ENCODE data around the gene PRSS48.
"Not testable (repeated sequence)": the region's sequence is repeated elsewhere in the genome, so short reads cannot be mapped to it uniquely, and the experiment has no call there.

The PRSS48 gene, protein sequence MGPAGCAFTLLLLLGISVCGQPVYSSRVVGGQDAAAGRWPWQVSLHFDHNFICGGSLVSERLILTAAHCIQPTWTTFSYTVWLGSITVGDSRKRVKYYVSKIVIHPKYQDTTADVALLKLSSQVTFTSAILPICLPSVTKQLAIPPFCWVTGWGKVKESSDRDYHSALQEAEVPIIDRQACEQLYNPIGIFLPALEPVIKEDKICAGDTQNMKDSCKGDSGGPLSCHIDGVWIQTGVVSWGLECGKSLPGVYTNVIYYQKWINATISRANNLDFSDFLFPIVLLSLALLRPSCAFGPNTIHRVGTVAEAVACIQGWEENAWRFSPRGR

DNA sequence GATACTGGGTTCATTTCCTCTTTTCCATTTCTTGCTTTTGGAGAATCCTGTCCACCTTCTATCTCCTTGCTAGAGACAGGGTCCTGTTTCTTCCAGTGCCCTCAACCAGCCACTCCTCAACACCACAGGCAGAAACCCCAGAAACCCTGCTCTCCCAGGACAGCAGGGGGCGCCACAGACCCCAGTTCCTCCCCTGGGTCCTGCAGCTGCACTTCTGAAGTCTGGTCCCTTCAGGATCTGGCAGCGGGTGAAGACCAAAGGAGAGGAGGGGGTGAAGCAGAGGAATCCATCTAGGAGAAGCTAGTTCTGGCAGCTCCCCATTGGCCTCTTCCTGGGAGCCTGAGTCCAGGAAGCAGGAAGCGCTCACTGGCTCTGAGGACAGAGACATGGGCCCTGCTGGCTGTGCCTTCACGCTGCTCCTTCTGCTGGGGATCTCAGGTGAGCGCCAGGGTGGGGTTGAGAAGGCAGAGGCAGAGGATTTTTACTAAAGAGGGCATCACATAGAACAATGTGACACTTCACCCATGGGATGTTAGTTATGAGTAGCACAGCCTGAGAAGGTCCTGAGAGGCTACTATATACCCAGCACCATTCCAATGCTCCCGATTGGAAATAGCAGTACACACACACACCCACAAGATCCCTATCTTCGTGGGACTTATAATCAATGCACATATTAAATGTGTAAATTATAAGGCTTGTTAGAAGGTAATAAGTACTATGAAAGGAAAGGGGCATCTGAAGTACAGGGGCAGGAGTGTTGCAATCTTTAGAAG lies at the start of gene PRSS48:
PRSS48 (plus strand) TSS at position 375 of the 776 bp plus-strand sequence; CDS start at position 387, 12 bp downstream.
- DNase-seq = peak in 1 of 2 experiments; percentile 3

DNA sequence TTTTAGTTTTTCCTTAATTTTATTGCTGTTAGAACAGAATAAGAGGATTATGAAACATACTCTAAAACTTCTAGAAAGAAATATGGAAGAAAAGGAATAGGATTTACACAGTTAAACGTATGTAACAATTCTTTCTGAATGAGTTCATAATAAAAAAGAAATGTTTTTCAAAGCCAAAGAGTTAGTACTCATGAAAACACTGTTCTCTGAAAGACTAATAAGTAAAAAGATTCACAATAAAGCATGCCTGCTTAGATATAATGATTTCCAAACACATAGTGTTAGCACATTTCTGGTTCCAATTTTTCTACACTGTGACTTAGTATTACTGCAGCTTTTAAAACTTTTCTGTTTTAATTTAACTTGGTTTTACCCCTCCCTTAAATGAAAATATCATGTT lies 49.8 kb upstream of the PRSS48 start:
- DNase-seq = no peak

DNA sequence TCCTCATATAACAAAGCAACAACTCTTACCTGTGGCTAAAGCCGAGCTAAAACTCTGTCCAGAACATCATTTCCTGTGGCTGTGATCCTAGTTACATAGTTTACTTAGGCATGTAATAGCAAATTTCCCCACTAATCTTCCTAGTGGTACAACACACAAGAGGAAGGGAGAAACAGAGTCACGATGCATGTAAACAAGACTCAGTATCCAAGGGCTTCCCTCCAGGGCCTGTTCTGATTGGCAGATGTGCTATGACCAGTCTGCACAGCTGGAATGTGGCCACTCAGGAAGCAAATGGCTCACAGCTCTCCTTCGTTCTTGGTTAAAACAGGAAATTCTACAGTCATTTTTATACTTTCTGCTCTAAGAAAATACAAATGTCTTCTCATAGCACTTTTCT lies 49.2 kb upstream of the PRSS48 start:
- DNase-seq = no peak

DNA sequence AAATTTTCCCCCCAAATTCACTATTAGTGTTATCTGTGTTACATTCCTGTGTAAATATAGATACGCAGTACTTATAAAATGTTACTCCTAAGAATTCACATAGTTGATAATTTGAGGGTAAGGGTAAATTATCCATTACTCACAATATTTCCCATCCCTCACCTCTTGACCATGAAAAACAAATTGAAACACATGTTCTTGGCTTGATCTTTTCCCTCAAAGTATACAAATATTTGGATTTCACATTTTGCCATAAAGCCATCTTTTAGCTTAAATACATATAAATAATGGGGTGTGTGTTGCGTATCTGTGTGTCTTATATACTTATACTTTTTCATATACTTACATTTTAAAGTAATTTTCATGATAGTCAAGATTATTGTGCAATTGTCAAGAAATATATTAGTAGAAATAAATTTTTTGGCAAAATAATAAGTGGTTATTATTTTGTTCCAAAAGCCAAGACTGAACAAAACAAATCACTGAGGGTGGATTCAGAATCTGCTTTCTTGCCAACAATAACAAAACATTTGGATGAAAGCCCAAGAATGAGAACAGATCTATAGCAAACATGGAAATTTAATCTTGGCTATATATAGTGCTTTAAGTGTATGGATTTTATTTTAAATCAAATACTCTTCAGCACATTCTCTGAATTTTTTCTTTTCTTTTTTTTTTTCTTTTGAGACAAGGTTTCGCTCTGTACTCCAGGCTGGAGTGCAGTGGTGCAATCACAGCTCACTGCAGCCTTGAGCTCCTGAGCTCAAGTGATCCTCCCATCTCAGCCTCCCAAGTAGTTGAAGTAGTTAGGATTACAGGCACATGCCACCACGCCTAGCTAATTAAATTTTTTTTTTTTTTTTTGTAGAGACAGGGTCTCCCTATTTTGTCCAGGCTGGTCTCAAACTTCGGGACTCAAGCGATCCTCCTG lies 48.5 kb upstream of the PRSS48 start:
- peak in 1 of 2 experiments; percentile 37 for DNase-seq

DNA sequence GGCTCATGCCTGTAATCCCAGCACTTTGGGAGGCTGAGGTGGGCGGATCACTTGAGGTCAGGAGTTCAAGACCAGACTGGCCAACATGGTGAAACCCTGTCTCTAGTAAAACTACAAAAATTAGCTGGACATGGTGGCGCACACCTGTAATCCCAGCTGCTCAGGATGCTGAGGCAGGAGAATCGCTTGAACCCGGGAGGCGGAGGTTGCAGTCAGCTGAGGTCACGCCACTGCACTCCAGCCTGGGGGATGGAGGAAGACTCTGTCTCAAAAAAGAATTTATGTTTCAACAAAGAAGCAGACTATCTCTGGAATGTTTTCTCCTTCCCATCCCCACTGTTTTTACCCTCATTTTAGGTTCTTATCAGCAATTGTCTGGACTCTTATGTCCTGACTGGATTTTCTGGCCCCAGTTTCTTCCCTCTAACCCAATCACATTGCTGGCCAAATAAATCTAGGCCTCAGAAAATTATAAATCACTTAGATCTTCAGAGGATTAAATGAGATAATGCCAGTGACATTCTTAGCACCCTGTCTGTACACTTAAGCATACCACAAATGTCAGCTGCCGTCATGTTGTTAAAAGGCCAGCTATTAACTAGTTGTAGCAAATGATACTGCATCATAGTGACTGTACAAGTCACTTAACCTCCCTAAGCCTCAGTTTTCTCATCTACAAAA lies 44.9 kb upstream of the PRSS48 start:
- no peak for DNase-seq

DNA sequence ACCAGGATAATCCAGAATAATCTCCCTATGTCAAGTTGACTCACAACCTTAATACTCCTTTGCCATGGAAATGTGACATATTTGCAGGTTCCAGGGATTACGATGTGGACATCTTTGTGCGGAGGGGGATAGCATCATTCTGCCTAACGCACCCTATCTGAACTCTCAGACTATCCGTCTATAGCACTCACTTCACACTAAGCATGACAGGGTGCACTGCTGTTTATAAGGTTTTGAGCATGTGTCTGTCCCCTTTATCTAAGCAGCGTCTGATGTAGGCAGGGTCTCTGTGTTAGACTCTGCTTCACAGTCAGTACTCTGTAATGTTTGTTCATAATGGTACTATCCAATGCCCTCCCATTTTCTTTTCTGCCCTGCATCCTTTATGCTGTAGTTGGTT lies 43.4 kb upstream of the PRSS48 start:
- DNase-seq = no peak

DNA sequence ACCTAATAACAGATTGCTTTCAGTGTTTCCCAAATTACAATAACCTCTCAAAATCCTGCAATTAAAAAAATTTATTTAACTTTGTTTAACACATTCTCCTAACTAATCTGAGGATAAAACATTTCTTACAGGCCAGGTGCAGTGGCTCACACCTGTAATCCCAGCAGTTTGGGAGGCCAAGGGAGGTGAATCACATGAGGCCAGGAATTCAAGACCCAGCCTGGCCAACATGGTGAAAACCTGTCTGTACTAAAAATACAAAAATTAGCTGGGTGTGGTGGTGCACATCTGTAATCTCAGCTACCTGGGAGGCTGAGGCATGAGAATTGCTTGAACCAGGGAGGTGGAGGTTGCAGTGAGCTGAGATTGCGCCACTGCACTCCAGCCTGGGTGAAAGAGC lies 41.6 kb upstream of the PRSS48 start:
- not testable (repeated sequence) for DNase-seq

DNA sequence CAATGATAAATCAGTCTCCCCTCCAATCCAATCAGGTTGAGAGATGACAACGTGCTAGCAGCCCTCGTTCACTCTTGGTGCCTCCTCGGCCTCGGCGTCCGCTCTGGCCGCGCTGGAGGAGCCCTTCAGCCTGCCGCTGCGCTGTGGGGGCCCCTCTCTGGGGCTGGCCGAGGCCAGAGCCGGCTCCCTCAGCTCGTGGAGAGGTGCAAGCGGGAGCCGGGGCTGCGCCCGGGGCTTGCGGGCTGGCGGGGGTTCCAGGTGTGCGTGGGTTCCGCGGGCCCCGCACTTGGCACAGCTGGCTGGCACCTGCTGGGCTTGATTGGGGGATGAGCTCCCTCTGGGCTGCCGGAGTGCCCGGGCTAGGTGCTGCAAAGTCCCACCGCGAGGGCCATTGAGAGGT lies 40.9 kb upstream of the PRSS48 start:
- no peak for DNase-seq

DNA sequence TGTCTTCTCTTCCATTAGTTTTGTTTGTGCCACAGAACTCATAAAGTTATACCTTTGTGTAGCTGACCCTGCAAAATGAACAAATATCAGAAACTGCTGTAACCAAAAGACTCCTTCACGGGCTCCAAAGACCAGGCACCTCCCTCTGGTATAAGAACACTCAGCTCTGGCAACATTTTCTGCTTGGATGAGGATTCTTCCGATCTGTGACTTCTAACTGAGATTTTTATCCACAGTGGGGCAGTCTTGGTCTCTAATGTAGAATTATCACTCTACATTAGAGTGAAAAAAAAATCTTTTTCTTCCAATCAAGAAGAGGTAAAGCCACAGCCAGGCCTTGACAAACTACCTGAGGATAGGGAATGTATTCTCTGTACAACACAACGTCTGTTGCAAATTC lies 38.5 kb upstream of the PRSS48 start:
- no peak for DNase-seq

DNA sequence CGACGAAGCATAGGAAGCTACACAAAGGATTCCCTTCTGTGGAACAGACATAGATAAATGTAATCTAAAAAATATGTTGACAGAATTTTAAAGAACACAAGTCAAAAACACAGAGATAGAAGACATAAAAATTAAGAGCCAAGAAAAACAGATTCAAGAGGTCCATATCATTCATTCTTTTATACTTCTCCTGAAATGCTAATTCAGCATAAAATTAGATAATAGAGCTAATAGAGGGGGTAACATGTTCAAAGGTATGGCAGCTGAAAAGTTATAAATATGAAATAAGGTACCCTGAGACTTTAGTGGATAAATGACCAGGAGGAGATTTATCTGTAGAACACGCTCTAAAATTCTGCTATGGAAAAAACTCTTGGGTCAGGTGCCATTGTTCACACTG lies 37.4 kb upstream of the PRSS48 start:
- DNase-seq = no peak

DNA sequence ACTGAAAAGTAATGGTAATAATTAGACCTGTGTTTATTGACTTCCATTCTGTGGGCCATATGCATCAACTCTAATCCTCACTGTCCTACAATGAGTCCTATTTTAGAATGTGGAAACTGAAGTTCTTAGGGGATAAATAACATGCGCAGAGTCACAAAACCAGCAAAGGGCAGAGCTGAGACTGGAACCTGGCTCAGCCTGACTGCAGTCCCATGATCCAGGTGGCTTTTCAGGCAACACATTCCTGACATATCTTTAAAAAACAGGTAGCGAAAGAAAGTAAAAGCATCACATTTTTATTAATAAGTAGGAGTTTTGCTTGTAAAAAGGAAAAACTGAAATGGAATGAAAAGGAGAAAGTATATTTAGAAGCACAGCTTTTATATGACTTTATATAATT lies 34.7 kb upstream of the PRSS48 start:
- DNase-seq = no peak

DNA sequence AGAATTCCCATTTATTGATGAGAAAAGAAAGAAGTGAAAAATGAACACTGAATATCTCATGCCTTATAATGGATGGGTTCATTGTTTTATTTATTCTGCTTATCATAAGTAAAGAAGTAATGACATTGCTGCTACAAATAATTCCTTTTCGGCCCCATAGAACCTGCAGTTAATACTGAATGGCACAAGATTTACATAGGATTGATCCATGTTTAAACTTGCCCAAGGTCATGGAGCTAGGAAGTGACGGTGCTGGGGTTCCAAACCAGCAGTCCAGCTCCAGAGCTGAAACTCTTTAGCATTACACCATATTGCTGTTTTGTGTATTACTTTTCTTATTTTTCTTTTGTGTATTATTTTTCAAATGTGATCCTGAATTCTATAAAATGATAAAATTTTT lies 30.2 kb upstream of the PRSS48 start:
- DNase-seq = no peak

DNA sequence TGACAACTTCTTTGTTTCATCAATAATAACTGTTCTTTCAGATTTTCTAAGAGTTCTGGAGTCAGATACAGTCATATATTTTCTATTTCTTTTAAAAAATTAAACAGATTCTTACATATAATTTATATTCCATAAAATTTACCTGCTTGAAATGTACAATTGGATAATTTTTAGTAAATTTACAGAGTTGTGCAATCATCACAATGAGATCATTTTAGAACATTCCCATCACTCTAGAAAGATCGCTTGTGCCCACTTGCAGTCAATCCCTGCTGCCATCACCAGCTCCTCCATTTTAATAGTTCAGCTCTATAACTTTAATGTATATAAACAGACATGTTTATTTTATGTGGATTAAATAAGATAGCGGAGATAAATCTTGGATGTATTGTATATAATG lies 29.6 kb upstream of the PRSS48 start:
- DNase-seq = no peak

DNA sequence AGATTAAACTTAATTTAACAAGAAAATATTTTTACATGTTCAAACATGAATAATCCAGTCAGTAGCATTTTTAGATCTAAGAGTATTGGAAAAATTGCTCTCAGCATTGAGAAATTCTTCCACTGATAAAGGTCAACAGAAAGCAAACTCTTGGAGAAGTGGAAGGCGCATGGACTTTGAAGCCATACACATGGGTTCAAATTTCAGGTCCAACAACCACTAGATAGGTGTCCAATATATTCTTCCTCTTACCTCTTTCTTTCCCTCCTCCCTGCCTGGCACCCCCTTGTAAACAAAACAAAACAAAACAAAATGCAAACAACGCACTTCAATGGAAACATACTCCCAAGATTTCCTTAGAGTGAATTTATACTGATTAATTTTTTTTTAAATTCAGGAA lies 28.4 kb upstream of the PRSS48 start:
- DNase-seq = no peak

DNA sequence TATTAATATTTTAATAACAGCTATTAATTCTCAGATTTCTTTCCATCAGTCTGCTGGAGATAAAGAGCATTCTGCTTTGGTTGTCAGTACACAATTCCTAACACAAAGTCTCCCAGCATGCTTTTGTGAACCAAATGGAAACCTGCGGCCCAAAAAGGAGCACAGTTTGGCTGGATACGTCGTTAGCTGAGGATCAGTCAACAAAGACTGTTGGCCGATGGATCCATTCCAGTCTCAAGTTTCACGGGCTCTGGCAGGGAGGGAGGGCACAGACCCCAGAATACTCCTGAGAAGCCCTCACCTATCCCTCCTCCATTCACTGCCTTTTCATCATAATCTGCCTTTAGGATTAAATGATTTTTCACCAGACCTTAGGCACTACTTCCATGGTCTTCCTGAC lies 26.3 kb upstream of the PRSS48 start:
- no peak for DNase-seq

DNA sequence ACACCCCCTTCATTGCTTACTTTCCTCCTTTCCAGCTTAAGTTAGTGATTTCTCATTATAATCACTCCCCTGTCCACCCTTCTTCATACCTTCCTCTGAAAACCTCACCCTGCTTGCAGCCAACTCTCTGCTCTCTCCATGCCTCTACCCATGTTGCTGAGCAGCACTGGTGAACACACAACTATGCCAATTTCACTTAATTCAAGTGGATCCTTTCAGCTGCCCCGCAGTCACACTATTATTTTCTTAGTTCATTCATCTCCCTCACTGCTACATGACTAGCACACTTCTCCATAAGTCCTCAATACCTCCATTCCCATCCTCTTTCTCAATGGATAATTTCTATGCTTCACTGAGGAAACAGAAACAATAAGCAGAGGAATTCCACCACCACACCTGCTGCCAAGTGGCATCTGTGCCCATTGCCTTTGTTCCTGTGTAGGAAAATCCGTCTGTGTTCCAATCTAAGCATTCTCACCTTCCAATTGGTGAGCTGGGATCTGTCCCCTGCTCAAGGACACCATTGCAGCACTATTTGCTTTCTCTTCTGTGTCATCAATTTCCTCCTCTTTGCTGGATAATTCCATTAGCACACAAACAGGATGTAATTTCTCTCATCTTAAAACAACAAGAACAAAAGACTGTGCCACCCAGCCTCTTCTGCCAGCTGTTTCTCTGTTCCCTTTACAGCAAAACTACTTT lies 25.2 kb upstream of the PRSS48 start:
- no peak for DNase-seq

DNA sequence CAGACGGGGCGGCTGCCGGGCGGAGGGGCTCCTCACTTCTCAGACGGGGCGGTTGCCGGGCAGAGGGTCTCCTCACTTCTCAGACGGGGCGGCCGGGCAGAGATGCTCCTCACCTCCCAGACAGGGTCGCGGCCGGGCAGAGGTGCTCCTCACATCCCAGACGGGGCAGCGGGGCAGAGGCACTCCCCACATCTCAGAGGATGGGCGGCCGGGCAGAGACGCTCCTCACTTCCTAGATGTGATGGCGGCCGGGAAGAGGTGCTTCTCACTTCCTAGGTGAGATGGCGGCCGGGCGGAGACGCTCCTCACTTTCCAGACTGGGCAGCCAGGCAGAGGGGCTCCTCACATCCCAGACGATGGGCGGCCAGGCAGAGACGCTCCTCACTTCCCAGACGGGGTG lies 21.7 kb upstream of the PRSS48 start:
- DNase-seq = not testable (repeated sequence)

DNA sequence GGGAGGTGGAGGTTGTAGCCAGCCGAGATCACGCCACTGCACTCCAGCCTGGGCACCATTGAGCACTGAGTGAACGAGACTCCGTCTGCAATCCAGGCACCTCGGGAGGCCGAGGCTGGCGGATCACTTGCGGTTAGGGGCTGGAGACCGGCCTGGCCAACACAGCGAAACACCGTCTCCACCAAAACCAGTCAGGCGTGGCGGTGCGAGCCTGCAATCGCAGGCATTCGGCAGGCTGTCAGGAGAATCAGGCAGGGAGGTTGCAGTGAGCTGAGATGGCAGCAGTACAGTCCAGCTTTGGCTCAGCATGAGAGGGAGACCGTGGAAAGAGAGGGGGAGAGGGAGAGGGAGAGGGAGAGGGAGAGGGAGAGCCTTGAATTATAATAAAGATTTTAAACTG lies 21.3 kb upstream of the PRSS48 start:
- DNase-seq = not testable (repeated sequence)

DNA sequence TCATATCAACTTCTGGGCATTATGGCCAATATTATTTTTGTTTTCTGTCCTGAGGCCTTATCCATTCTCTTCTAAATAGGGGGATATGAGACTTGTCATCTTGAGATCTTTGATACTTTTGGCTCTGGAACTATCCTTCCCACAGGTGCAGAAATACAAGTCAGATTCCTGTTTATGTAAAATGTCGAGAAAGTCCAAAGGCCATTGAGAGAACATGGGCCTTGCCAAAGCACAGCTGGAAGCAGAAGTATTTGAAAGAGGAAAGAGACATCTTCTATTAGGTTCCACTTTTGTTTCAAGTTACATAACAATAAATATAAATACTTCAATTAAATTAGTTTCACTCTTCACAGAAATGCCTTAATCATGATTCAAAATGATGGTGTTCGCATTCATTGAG lies 20.8 kb upstream of the PRSS48 start:
- no peak for DNase-seq

DNA sequence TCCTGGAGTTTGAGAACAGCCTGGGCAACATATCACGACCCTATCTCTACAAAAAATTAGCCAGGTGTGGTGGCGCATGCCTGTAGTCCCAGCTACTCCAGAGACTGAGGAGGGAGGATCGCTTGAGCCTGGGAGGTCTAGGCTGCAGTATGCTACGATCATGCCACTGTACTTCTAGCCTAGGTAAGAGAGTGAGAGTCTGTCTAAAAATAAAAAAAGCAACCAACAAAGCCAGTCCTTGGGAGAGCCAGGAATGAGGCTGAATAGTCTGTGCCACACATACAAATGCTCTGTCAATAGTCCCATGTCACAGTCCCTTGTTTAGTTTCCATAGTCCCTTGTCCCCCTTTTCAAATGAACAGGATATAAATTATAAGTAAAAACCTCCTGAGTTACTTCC lies 19.3 kb upstream of the PRSS48 start:
- no peak for DNase-seq

DNA sequence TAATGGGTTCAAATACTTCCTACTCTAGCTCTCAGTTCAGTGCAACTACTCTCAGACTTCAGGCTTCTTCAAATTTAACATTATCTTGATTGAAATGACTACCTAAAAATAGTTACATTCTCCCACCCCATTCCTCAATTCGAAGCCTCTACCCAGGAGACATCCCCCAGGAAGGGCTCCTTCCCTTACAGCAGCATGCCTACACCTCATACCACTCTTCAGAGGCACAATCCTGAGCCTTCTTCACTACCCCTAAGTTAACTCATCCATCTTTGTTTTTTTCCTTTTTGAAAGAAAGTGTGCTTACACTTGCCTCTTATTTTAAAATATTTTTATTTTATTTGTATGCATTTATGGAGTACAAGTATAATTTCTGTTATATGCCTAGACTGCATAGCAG lies 17.2 kb upstream of the PRSS48 start:
- DNase-seq = no peak

DNA sequence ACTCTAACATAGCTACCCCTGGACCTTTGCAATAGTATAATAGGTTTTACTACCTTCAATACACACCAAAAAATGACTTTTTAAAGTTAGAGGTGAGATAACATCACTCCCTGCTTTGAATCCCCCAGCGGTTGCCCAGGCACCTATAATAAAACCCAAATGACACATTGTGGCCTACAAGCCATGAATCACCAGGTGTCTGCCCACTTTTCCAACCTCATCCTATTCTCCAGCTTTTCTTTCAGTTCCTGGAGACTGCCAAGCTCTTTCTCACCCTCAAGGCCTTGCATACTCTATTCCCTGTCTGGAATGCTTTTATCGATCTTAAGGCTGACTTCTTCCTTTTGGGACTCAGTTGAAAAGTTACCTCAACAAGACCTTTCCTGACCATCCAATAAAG lies 16.4 kb upstream of the PRSS48 start:
- DNase-seq = no peak

Data from NCI-H446 (cell line).